ENCODE results near the gene ABCA13.

ABCA13 gene

DNA sequence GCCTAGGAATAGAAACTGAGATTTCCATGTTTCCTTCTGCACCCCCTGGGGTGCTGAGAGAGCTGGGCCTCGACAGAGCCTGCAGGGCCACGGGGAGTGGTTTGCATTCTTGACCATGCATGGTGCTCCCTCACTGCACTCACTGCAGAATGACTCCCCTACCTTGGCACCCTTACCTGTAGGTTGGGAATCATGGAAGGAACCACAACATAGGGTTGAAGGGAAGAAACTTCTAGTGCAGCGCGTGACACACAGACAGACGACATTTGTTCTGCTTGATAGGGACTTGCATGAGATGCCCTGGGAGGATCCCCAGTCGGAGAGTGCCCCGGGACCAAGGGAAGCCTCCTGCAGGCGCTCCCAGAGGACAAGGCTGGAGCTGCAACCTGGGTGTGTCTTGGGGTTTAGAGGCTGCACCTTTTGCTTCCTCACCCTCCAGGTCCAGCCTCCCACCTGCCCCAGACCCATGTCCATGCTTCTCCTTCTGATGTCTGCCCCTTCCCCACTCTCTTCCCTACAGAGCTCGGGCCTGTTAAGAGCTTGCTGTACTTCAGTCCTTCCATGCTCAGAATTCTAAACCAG lies 245.2 kb downstream of the ABCA13 start:
- DNase-seq (no peak), ATAC-seq (replicated peaks) (no peak)
- Mint-ChIP-seq H3K27me3 (no peaks in the 10 kb centered on the region), H3K9me3 (no peaks in the 10 kb centered on the region), H3K36me3 (no peaks in the 10 kb centered on the region), H3K4me1 (no peaks in the 10 kb centered on the region), H3K27ac (no peak overlapping the region), H3K4me3 (no peak overlapping the region)

DNA sequence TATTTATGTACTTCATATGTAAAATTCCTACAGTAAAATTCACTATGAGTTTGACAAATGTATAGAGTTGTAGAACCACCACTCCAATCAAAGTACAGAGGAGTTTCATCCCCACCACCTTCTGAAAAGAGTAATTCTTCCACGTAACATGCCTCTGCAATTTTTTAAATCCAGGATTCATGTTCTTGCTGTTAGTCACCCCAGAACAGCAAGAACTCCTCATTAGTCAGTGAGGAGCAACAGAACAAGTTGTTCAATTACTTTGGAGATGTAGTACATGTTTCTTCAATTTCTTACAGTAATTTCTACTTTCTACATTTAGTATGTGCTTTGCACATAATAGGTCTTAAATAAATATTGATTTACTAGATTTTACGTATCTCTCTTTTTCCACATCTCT lies 248.1 kb downstream of the ABCA13 start:
- Mint-ChIP-seq H3K9me3 (no peaks in the 10 kb centered on the region), H3K27me3 (no peaks in the 10 kb centered on the region), H3K36me3 (no peaks in the 10 kb centered on the region), H3K4me3 (no peak overlapping the region), H3K4me1 (no peaks in the 10 kb centered on the region), H3K27ac (no peak overlapping the region)
- DNase-seq (no peak), ATAC-seq (replicated peaks) (no peak)

DNA sequence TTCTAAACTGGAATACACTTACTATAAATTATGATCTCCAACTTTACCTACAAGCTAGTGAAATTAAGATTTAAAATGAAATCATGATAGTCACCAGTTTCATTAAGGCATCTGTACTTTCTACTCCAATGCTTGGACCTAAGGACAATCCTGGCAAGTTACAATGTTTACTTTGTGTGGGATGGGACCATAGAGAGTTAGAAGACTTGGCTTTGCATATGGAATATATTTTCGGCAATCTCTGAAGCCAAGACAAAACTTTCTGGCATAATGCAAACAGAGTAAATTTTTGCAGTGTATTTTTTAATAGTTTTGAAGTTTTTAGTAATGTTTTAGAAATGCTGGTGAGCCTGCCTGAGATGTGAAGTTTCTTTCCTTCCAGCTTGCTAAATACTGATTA lies 248.9 kb downstream of the ABCA13 start:
- no peak overlapping the region for H3K4me3 Mint-ChIP-seq
- no peak for ATAC-seq (replicated peaks)
- no peaks in the 10 kb centered on the region for H3K9me3 Mint-ChIP-seq
- H3K4me1 Mint-ChIP-seq: no peaks in the 10 kb centered on the region
- no peaks in the 10 kb centered on the region for H3K36me3 Mint-ChIP-seq
- no peaks in the 10 kb centered on the region for H3K27me3 Mint-ChIP-seq
- no peak overlapping the region for H3K27ac Mint-ChIP-seq
- DNase-seq: no peak

DNA sequence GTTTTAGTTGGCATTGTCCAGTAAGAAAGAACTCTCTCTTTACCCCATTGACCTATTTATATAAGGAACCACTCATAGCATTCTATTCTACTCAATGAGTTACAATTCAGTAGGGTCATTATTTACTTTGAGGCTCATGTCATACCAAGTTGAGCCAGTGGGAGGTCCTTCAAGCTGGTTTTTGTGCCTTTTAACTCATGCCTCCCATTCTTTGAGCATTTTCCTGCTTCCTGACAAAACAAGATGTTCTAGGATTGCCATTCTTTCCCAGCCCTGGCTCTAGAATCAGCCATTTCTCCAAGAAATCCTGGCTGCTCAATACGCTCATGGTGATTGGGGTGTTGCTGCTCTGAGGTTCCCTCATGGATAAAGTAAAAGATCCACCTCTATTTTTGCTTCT lies 250.1 kb downstream of the ABCA13 start:
- Mint-ChIP-seq H3K9me3 (no peaks in the 10 kb centered on the region), H3K4me3 (no peak overlapping the region), H3K4me1 (no peaks in the 10 kb centered on the region), H3K27ac (no peak overlapping the region), H3K36me3 (no peaks in the 10 kb centered on the region), H3K27me3 (no peaks in the 10 kb centered on the region)
- ATAC-seq (replicated peaks) (no peak), DNase-seq (no peak)

DNA sequence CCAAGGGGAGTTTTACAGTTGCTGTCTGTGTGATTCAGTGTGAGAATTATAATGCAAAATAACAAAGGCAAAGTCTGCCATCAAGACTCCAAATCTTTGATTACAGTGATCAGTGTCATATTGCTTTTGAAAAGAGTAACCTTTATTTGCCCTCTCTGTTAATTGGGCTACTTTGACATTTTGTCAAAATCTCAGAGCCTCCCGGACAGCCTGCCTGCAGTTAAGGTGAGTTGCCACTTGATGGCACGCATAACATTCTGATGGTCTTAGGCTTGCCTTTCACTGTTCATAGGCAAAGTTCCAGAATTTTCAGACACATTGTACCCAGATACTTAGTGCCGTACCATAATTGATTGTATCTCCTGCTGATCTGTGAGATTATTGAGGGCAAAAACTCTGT lies 253.5 kb downstream of the ABCA13 start:
- Mint-ChIP-seq H3K27me3 (no peaks in the 10 kb centered on the region), H3K27ac (no peak overlapping the region), H3K36me3 (no peaks in the 10 kb centered on the region), H3K9me3 (no peaks in the 10 kb centered on the region), H3K4me3 (no peak overlapping the region), H3K4me1 (no peaks in the 10 kb centered on the region)
- no peak for DNase-seq
- no peak for ATAC-seq (replicated peaks)

DNA sequence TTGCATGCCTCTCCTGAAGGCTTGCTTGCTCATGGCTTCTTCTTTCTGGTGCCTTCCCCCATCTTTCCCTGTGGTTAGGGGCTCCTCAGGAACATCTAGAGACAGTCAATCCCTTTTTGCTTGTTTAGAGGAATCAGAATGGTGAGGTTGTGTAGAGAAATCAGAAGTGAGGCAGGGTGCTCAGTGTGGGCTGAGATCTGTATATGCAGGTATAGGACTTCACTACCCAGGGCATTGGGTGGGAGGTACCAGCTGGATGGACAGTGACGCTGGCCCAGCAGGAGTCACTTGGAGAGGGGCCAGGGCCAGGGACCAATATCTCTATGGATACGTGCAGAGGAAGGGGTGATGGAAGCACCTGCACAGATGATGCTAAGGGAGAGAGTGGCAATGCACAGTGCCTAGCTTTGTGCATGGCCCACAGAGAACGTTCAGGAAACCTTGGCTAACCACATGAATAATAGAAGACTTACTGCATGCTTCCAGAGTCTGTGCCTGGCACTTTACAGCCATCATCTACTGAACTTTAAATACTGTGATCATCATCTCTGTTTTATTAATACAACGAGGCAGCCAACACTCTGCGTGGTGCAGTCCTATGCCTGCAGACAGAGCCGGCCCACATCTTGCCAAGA lies 255.2 kb downstream of the ABCA13 start:
- no peaks in the 10 kb centered on the region for H3K36me3 Mint-ChIP-seq
- no peaks in the 10 kb centered on the region for H3K4me1 Mint-ChIP-seq
- no peak for ATAC-seq (replicated peaks)
- no peaks in the 10 kb centered on the region for H3K27me3 Mint-ChIP-seq
- H3K4me3 Mint-ChIP-seq: no peak overlapping the region
- no peak for DNase-seq
- no peak overlapping the region for H3K27ac Mint-ChIP-seq
- no peaks in the 10 kb centered on the region for H3K9me3 Mint-ChIP-seq

DNA sequence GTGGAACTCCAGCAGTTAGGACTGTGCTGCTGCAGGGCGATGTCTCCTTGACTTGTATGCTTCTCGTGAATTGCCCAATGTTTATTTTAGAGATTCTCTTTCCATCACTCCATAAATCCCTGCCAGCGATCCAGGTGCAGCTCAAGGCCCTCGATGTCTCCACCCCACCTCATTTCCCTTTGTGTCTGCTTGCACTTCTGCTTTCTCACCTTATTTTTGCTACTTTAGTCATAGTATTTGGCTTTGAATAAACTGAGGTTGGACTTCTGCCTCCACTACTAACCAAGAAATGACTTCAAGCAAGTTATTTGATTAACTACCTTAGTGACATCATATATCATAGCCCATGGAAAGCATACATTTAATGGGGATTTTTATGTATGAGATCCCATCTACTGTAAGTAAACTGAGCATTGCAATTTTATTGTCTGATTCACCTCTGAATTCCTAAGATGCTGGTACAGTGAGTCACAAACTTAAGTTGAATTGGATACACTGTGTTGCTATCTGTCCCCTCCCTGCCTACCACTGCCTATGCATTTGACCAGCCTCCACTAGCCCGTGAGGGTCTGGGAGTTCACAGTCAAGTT lies 255.8 kb downstream of the ABCA13 start:
- Mint-ChIP-seq H3K4me3 (no peak overlapping the region), H3K9me3 (no peaks in the 10 kb centered on the region), H3K27me3 (no peaks in the 10 kb centered on the region), H3K4me1 (no peaks in the 10 kb centered on the region), H3K36me3 (no peaks in the 10 kb centered on the region), H3K27ac (no peak overlapping the region)
- DNase-seq (no peak), ATAC-seq (replicated peaks) (no peak)

DNA sequence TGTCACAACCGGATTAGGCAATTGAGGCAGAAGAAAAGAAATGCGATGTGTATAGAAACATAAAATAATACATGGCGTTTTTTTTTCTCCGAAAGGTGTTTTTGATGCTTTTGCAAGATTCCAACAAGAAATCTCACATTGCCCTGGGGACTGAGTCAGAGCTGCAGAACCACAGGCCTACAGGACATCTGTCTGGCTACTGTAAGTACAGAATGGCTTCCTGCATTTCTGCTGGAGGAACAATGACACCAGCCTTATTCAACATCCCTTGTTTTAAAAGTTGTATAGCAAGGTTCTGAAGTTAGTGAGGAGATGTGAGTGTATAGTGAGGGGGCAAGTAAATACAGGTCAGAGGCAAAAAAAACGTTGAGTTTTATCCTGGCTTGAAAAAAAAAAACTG lies 256.4 kb downstream of the ABCA13 start:
- H3K9me3 Mint-ChIP-seq: no peaks in the 10 kb centered on the region
- H3K27ac Mint-ChIP-seq: no peak overlapping the region
- H3K27me3 Mint-ChIP-seq: no peaks in the 10 kb centered on the region
- ATAC-seq (replicated peaks): no peak
- no peaks in the 10 kb centered on the region for H3K4me1 Mint-ChIP-seq
- H3K36me3 Mint-ChIP-seq: no peaks in the 10 kb centered on the region
- DNase-seq: no peak
- no peak overlapping the region for H3K4me3 Mint-ChIP-seq

DNA sequence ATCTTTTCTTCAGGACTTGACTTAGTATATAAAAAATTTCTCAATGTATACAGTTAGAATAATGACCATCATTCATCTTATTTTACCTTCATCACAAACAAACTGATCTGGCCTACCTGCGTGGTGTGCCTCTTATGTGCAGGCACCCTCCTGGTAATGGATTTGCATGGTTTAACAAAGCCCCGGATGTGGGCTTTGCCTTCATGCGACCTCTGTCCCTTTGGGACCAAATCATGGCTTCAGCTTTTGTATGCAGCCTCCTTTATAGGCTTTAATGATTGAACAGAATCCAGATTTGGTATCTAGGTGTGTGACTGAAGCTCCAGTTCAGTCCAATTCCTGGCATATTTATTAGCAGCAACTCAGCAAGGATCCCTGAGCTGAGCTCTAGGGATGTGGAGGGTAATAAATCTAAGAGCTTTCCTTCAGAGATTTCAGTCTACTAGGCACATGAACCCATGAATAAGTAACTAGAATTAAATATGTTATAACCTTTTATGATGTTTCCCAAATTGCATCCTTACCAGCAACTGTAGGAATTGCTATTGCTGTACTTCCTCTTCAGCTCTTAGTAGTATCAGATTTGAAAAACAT lies 256.9 kb downstream of the ABCA13 start:
- Mint-ChIP-seq H3K4me1 (no peaks in the 10 kb centered on the region), H3K27me3 (no peaks in the 10 kb centered on the region), H3K4me3 (no peak overlapping the region), H3K36me3 (no peaks in the 10 kb centered on the region), H3K9me3 (no peaks in the 10 kb centered on the region), H3K27ac (no peak overlapping the region)
- DNase-seq (no peak), ATAC-seq (replicated peaks) (no peak)

DNA sequence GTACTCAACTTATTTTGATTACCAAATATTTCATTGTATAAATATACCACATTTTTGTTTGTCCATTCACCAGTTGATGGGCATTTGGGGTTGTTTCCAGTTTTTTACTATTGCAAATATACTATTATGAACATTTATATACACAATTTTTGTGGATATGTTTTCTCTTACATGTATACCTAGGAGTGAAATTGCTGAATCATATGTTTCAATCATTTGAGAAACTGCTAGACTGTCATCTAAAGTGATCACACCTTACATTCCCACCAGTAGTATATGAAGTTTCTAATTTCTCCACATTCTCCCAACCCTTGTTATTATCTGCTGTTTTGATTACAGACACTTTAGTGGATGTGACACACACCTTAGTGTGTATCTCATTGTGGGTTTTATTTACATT lies 257.9 kb downstream of the ABCA13 start:
- ATAC-seq (replicated peaks) (no peak), DNase-seq (no peak)
- Mint-ChIP-seq H3K9me3 (no peaks in the 10 kb centered on the region), H3K27me3 (no peaks in the 10 kb centered on the region), H3K4me1 (no peaks in the 10 kb centered on the region), H3K36me3 (no peaks in the 10 kb centered on the region), H3K27ac (no peak overlapping the region), H3K4me3 (no peak overlapping the region)

DNA sequence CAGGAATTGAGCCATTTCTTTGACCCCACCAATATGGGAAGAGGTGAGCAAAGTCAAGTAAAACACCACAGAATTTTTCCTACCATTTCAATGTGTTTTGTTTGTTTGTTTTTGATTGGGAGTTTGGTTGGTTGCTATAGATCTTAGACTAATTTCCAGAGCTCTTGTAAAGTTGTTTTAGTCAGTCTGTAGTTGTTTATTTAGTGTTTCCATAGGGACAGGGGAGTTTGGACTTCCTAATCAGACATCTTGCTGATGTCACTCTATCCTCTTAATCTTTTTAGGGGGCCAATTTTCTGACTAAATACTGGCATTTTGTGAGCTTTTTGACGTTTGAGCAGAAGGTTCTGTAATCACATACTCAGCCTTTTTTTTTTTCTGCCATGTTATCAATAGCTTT lies 266.9 kb downstream of the ABCA13 start:
- no peak for DNase-seq
- H3K4me3 Mint-ChIP-seq: no peak overlapping the region
- H3K27me3 Mint-ChIP-seq: no peaks in the 10 kb centered on the region
- no peaks in the 10 kb centered on the region for H3K4me1 Mint-ChIP-seq
- H3K9me3 Mint-ChIP-seq: no peaks in the 10 kb centered on the region
- no peaks in the 10 kb centered on the region for H3K36me3 Mint-ChIP-seq
- H3K27ac Mint-ChIP-seq: no peak overlapping the region
- no peak for ATAC-seq (replicated peaks)

DNA sequence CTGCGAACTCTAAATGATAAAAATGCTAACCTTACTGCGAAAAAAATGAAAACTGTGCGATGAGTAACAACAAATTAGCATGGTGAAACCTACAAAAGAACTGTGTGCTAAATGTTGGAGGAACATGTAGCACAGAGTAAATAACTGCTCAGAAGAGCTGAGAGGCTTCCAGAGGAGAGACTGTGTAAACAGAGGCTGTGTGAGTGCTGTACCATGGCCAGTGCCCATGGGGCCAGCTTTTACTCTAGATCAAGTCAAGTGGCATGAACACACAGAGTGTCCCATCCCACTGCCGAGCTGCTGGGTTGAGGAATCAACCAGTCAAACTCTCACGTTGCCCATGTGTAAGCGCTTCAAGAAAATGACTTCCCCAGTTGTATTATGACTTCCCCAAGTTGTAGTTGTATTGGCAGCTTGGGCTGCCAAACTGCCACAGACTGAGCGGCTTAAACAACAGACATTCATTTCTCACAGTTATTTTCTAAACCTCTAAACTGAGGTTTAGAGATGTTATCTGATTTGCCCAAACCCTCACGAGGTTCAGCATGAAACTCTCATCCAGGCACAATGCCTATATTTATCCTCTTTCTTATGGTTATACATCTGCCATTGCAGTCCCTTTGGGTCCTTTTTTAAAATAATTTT lies 270.7 kb downstream of the ABCA13 start:
- no peak overlapping the region for H3K27ac Mint-ChIP-seq
- H3K9me3 Mint-ChIP-seq: peaks cover 9 to 10% of the 10 kb centered on the region in 2 donors
- no peak for DNase-seq
- ATAC-seq (replicated peaks): no peak
- H3K4me1 Mint-ChIP-seq: no peaks in the 10 kb centered on the region
- no peak overlapping the region for H3K4me3 Mint-ChIP-seq
- H3K27me3 Mint-ChIP-seq: no peaks in the 10 kb centered on the region
- H3K36me3 Mint-ChIP-seq: no peaks in the 10 kb centered on the region

DNA sequence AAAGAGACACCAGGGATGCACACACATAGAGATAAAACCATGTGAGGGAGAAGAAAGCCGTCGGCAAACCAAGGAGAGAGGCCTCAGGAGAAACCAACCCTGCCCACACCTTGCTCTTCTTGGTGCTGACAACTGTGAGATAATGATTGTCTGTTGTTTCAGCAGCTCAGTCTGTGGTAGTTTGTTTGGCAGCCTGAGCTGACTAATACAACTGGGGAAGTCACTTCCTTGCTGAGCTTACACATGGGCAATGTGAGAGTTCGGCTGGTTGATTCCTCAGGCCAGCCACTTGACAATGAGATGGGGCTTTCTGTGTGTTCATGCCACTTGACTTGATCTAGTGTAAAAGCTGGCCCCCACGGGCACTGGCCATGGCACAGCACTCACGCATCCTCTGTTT lies 271.8 kb downstream of the ABCA13 start:
- no peak overlapping the region for H3K27ac Mint-ChIP-seq
- DNase-seq (no peak), ATAC-seq (replicated peaks) (no peak)
- H3K9me3 Mint-ChIP-seq: peaks cover 9 to 10% of the 10 kb centered on the region in 2 donors
- H3K27me3 Mint-ChIP-seq: no peaks in the 10 kb centered on the region
- no peaks in the 10 kb centered on the region for H3K36me3 Mint-ChIP-seq
- no peaks in the 10 kb centered on the region for H3K4me1 Mint-ChIP-seq
- H3K4me3 Mint-ChIP-seq: no peak overlapping the region

DNA sequence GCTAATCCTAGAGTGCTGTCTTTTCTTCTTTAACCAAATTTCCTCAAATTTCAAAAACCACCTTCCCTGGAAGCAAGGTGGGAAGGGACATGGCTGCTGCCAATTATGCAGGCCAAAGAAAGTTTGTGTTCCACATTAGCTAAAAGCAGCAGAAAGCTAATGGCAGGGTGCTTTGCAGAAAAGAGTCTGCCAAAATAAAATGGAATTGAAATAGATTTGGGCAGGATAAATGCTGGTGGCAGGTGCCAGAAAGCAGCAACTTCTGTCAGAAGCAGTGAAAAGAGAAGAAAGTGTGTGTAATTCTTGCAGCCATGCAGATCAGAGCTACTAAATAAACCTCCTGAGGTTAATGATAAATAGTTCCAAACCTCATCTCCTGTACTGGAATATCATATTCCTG lies 275.5 kb downstream of the ABCA13 start:
- no peaks in the 10 kb centered on the region for H3K36me3 Mint-ChIP-seq
- H3K27me3 Mint-ChIP-seq: no peaks in the 10 kb centered on the region
- H3K27ac Mint-ChIP-seq: no peak overlapping the region
- peaks cover 9 to 10% of the 10 kb centered on the region in 2 donors for H3K9me3 Mint-ChIP-seq
- no peaks in the 10 kb centered on the region for H3K4me1 Mint-ChIP-seq
- no peak for DNase-seq
- ATAC-seq (replicated peaks): no peak
- H3K4me3 Mint-ChIP-seq: no peak overlapping the region

DNA sequence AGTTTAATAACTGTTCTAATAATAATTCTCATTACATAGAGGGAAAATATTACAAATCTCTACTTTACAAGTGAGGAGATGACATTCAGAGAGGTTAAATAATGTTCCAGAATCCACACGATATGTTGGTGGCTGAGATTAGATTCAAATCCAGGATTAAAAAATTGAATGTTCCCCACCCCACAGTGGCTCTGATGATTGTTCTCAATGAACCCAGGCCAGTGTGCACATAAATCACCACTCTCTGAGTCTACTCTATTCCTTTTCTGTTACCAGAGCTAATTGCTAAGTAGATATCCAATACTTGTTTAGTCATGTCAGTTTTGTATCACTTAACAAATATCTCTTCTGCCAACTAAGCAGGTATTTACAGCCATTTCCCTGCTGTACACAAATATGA lies 281.0 kb downstream of the ABCA13 start:
- Mint-ChIP-seq H3K36me3 (no peaks in the 10 kb centered on the region), H3K9me3 (no peaks in the 10 kb centered on the region), H3K4me3 (no peak overlapping the region), H3K27ac (no peak overlapping the region), H3K4me1 (no peaks in the 10 kb centered on the region), H3K27me3 (no peaks in the 10 kb centered on the region)
- ATAC-seq (replicated peaks) (no peak), DNase-seq (no peak)
